Right ventricle myocardium superior (tissue), 1 donor: ENCODE data around the gene BPHL. TPM values are rescaled to one million over a fixed set of nuclear protein-coding genes. Genes with fewer than 3 reads are reported as not detected.
"Not testable (repeated sequence)": the region's sequence is repeated elsewhere in the genome, so short reads cannot be mapped to it uniquely, and the experiment has no call there.

Experiments
- ATAC-seq: fragments of 200-7000 bp; cut with Tn5 transposase; one replicate; pipeline ENCODE4 v1.9.1; 2020; ENCODE audit warnings: mild to moderate bottlenecking; ENCODE audit not compliant: poor library complexity
- DNase-seq: peaks from one replicate; pipeline ENCODE4 v3.0.0-alpha.2; 2020
- intact Hi-C: fragments of 100-400 bp; cut with DNase I; formaldehyde crosslinking; loops from one replicate; pipeline ENCODE4 v1.11.2; 2022
- total RNA-seq: library from RNA; stranded (reverse); fragmentation: NEBNext Ultra II Directional; extraction: Animal tissue kit (Norgen Biotek cat#: 25700); gene quantifications from one replicate; pipeline ENCODE4 v1.2.1, GENCODE V29; 2021
- donor health status: DM: no; HTN: yes; CAD: no; lungs with severe emphysema.

BPHL gene
- total RNA-seq, 1 donor from 2014 or later: 22.2 TPM

DNA sequence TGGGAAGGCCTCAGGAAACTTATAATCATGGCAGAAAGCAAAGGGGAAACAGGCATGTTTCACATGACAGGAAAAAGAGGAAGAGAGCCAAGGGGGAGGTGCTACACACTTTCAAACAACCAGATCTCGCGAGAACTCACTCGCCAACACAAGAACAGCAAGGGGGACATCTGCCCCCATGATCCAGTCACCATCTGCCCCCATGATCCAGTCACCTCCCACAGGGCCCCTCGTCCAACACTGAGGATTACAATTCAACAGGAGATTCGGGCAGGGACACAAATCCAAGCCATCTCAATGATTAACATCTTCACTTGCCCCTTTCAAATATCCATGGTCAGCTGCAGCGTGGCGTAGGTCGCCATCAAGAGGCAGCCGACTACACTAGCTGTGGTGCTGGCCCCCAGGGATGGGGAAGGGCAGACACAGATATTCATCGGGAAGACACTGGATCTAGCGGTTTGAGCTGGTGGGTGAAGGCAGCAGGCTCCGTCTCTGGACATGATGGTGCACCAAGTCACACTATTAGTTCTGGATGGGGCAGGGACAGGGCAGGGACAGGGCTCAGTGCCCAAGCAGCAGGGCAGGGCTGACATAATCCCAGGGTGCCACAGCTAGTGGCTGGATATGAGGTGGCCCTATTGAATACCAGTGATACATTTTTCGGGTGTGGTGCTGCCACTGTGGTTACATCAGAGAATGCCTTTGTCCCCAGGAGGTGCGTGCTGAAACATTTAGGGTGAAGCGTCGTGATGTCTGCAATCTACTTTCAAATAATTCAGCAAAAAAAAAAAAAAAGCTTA lies 77.4 kb downstream of the BPHL start:
- ATAC-seq (no peak), DNase-seq (no peak)
- intact Hi-C loops: no loop called here

DNA sequence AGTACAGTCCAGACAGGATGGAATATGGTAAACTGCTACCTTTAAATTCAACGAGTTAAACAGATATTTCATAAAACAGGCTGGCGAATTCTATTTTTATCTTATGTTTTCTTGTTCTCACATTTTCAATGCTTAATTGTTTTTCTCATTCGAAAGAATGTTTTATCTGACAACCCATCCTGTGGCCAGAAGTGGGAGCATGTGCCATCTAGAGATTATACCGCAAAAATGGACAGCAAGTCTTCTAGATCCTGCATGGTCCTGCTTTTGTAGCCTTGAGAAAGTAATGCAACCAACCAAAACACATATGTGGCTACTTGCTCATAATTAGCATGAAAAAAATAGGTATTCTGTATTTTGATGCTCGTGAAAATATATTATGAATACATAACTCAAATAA lies 78.3 kb downstream of the BPHL start:
- intact Hi-C loops: no loop called here
- no peak for ATAC-seq
- no peak for DNase-seq

DNA sequence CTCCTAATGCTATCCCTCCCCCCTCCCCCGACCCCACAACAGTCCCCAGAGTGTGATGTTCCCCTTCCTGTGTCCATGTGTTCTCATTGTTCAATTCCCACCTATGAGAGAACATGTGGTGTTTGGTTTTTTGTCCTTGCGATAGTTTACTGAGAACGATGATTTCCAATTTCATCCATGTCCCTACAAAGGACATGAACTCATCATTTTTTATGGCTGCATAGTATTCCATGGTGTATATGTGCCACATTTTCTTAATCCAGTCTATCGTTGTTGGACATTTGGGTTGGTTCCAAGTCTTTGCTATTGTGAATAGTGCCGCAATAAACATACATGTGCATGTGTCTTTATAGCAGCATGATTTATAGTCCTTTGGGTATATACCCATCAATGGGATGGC lies 79.2 kb downstream of the BPHL start:
- ATAC-seq, DNase-seq, intact Hi-C loops: not testable (repeated sequence)

DNA sequence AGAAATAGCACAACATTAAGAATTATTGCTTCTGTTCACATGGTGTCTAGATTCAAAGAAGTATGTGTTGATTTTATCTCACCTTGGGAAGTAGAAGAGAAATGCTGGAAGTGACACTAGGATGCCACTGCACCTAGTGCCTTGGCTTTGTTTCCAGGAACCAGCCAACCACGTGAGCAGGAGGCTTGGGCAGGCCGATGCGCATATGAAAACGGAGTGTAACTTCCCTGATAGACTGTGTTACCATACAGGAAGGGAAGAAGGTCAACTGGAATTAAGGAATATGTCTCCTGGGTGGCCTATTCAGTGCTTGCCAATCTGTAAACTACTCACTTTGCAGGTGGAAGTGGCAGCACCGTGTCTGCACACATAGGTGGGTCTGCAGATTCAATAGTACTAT lies 80.9 kb downstream of the BPHL start:
- ATAC-seq (no peak), DNase-seq (no peak)
- intact Hi-C loops: no loop called here

DNA sequence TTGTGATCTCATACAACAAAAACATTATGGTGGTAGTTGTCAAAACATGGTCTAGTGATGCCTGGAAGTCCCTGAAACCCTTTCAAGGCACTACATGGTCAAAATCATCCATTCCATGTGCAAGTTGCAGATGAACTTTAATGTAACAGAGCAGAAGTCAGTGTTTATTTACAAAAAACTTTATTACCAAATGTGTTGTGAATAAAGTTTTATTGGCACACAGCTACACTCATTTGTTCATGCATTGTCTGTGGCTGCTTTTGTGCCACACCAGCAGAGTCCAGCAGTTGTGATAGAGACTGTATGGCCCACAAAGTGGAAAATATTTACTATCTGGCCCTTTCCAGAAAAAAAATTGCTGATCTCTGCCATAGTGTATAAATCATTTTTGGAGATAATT lies 82.2 kb downstream of the BPHL start:
- no peak for DNase-seq
- ATAC-seq: no peak
- intact Hi-C loops: no loop called here

DNA sequence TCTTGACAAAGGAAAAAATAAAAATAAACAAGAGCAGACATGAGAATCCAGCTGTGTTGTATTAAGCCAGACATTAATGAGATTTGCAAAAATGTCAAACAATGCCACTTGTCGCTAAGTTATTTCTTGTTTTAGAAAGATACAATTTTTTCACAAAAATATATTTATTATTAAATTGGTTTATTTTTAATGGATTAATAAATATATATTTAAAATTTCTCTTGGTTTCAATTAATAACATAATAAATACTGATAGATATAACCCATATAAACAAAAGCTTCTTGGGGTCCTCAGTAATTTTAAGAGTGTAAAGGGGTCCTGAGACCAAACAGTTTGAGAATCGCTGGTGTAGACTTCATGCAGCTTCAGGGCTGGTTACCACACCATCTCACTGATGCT lies 82.9 kb downstream of the BPHL start:
- DNase-seq (no peak), ATAC-seq (no peak)
- intact Hi-C loops: no loop called here

Other genes with a start within 250 kb of the BPHL start
- 2.9 TPM for gene SERPINB9, start 215.4 kb upstream of the BPHL start, total RNA-seq
- 265 TPM for gene SERPINB6, start 147.1 kb upstream of the BPHL start, total RNA-seq
- 70.5 TPM for gene NQO2, start 118.8 kb upstream of the BPHL start, total RNA-seq
- 6.6 TPM for gene RIPK1, start 50.2 kb upstream of the BPHL start, total RNA-seq
- gene TUBB2A, start 38.8 kb downstream of the BPHL start, total RNA-seq: 18.2 TPM
- 1.3 TPM for gene TUBB2B, start 108.9 kb downstream of the BPHL start, total RNA-seq
- 8.9 TPM for gene PSMG4, start 140.2 kb downstream of the BPHL start, total RNA-seq